Activated gamma-delta T cell (primary cell): ENCODE results near the gene LLCFC1.

Experiments used
- DNase-seq: peaks from one replicate; lab custom pipeline; 2025; lab: John Stamatoyannopoulos, UW

The LLCFC1 gene

DNA sequence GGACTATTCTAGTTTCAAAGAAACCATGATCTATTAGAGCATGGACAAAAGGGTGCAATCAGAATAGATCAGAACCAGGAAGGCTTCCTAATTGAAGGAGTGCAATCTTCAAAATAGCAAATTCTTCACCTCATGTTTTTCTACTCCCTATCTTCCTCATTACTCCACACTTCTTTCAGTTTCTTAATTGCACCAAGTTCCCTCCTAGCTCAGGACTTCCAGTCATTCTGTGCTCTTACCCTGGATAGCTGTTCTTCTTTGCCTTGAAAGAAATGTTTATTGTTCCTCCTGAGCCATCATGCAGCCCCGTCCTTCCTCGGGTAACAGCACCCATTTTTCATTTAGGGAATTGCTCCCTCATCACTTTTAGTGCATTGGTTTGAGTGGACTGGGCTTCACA is 28.8 kb upstream of the LLCFC1 start:
- DNase-seq = no peak

DNA sequence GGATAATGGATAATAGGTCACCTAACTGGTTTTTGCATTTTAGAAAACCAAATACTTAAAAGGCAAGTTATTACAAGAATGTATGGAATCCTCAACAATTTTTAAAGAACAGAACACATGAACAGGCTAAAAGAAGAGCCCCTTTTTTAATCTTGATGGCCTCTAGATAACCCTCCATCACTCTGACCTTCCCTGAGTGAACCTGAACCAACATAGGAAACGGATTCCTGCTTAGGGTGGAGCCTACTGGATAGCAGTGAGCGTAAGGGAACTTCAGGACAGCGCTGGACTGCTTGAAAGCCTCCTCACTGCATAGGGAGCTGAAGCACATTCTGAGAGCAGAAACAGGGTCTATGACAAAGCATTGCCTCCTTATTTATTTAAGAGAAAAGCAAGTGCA is 26.2 kb upstream of the LLCFC1 start:
- no peak for DNase-seq

- DNase-seq = no peak
Observed at GRCh38 chr7:142913566-142913965, 25.7 kb upstream of the LLCFC1 start.

DNA sequence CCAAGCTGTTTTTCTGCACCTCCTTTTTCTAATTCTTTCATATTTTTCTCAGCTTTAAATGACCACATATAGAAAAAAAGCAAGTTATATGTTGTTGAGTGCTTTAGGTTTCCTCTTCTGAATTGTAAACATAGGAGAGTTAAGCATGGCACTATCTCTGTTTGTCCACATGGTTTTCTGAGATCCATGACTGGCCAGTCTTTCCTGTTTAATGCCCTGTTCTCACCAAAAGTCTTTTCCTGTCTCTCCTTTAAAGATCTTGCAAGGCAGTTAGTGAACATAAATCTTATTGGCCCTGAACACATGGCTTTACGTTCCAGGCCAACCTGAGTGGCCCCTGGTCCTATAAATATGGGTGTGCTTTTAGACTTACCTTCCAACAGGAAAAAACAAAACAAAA is 25.2 kb upstream of the LLCFC1 start:
- DNase-seq = no peak

- DNase-seq = no peak
Observed at GRCh38 chr7:142915315-142915714, 24.0 kb upstream of the LLCFC1 start.

GRCh38 chr7:142916508-142916907 is 22.8 kb upstream of the LLCFC1 start:
- no peak for DNase-seq

DNA sequence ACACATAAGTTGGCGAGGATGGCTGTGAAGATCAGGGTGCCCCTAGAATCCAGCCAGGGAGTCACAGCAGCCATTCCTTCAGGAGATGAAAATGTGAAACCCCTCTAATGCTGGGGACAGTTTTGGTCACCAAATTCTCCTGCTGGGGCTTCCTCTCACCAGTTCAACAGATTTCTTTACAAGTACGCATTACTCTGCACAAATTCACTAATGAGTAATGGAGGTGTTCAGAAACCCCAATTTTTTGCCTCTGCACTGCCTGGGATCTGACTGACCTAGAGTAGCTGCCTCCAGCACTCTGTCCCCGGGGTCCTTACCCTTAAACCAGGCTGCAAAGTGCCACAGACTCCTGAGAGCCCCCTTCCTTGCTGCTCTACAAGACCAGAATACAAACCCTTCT is 21.8 kb upstream of the LLCFC1 start:
- DNase-seq = no peak

GRCh38 chr7:142918901-142919300 is 20.4 kb upstream of the LLCFC1 start:
- no peak for DNase-seq

GRCh38 chr7:142919656-142920055 is 19.6 kb upstream of the LLCFC1 start:
- DNase-seq = no peak

GRCh38 chr7:142923391-142923790 is 15.9 kb upstream of the LLCFC1 start:
- DNase-seq = no peak

DNA sequence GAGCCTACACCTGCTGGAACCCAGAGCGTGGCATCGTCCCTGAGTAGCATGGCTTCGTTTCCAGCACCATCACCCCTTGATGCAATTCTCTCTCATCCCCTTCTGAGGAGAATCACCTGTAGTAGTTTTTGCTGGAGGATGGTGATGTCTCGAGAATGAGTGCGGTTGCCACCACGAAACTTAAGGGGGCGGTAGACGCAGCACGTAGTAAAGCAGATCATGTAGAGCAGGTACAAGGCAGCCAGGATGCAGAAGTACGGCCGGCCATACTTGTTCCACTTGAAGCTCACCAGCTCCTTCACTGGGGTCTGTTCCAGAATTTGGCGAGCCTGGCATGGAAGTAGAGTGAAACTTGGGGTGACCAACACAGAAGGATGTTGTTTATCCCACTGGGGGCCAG is 13.9 kb upstream of the LLCFC1 start:
- DNase-seq = no peak

- DNase-seq = no peak
Observed at GRCh38 chr7:142927085-142927745, 12.1 kb upstream of the LLCFC1 start.

DNA sequence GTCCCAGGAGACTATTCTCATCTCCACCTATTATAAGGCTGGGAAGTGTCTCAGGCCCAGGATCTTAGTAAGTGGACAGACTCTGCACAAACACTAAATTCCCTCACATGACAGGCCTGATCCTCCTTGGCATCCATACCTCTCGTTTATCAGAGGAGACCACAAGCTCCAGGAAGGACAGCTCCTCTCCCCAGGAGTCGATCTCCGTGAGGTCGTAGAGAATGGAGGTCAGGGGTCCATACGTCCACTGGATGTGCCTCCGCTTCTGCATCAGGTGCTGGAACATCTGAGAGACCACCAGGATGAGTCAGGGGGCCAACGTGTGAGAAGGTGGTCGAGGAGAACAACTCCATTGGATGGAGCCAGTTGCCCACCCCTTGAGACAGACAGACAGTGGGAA is 11.3 kb upstream of the LLCFC1 start:
- no peak for DNase-seq

GRCh38 chr7:142930126-142930730 is 9.1 kb upstream of the LLCFC1 start:
- no peak for DNase-seq

DNA sequence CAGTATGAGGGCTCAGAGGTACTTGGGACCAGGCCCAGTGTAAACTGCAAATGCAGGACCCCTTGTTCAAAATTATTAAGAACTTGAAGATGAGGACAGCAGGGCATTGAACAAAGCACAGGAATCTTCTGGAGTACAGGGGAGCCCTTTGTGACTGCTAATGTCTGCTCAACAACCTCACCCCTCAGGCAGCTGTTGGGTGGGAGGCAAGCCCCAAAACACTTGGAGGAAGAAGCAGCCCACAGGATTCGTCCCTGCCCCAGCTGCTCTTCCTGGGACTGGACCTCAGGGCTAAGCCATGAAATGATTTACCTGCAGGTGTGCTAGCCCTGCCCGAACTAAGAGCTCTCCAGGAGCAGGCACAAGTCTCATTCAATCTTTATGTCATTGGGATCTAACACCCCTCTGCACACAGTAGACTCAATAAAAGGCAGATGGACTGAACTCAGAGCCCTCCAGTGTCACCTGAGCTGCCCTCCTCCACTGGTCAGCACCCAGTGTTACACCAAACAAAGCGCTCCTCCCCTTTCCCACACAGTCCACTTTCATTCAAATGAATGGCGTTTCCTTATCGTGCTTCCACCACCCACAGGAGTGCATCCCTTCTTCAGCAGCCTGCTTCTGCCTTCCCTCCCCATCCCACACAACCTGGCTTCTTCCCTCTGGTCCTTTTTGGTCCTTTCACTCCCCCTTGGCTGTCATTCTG is 6.7 kb upstream of the LLCFC1 start:
- DNase-seq = no peak

- no peak for DNase-seq
Observed at GRCh38 chr7:142933092-142933475, 6.2 kb upstream of the LLCFC1 start.

DNA sequence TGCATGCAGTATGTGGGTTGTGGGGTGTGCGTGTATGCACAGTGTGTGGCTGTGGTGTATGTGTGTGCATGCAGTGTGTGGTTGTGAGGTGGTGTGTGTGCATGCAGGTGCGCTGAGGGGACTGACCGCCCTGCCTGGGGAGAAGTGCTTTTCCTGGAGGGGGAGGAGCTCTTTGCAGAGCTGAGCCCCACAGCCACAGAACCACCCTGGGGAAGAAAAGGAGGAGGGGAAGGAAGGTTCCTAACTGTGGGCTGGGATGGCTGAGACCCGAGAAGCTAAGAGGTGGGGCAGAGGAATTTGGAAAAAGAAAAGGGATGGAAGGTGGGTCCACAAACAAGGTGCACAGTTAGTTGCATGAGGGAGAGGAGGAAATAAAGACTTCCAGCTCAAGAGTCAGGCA is 5.7 kb upstream of the LLCFC1 start, which contains the start of gene TRPV5:
TSS of gene TRPV5 (minus strand) at position 123 of the 400 bp plus-strand sequence. CDS start 287 bp downstream, outside the sequence.
- no peak for DNase-seq

- no peak for DNase-seq
Observed at GRCh38 chr7:142934056-142934455, 5.2 kb upstream of the LLCFC1 start.

DNA sequence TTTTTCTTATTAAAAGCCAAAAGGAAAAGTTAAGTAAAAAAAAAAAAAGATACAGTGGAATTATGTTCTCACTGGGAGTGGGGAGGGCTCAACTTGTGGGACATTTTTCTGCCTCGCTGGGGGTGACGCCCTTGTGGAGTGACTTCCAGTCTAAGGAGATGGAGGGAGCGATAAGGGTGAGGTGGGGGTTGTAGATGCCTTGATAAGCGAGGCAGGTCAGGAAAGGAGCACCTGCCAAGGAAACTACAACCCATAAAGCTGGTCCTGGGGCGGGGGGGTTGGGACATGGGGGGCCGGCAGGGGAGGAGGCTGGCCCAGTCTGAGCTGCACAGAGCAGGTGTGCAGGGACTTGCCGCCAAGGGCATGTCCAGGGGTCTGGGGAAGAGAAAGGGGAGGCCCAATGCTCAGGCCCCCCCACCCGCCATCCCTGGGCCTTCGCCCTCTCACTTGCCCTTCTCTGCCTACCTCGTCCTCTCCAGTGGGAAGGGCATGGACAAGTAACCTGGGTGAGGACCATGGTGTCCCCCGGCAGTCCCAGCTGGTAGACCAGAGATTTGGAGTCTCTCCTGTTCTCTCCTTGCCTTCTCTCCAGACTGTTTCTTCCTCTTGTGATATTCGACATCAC is 3.2 kb upstream of the LLCFC1 start:
- no peak for DNase-seq

DNA sequence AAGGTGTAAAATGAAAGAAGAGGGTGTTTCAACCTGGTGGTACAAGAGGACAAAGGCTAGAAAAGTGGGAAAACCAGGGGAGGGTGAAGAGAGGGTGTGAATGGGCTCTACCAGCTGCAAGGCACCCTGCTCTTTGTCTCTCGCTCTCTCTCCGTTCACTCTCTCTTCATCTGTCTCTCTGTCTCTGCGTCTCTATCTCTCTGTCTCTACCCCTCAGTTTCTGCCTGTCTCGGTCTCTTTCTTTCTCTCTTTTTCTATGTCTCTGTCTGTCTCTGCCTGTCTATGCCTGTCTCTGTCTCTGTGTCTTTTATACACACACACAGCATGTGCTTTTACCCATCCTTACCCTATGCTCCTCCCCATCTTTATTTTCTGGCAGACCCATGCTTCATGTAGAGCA is 673 bp upstream of the LLCFC1 start:
- DNase-seq = no peak

GRCh38 chr7:142940966-142941535 is 1.8 kb downstream of the LLCFC1 start:
- no peak for DNase-seq

DNA sequence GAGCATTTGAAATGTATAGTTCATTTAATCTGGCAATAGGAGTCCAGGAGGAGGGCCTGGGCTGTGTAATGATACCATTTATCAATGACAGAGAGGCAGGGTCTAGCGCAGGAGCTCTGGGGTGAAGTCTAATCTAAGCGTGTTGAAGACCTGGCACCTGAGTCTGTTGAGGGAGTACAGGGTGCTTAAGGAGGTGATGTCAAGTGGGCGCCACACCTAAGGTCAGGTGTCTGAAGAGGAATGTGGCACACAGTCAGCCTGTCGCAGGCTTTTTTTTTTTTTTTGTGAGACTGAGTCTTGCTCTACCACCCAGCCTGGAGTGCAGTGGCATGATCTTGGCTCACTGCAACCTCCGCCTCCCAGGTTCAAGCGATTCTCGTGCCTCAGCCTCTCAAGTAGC is 2.3 kb downstream of the LLCFC1 start:
- no peak for DNase-seq

DNA sequence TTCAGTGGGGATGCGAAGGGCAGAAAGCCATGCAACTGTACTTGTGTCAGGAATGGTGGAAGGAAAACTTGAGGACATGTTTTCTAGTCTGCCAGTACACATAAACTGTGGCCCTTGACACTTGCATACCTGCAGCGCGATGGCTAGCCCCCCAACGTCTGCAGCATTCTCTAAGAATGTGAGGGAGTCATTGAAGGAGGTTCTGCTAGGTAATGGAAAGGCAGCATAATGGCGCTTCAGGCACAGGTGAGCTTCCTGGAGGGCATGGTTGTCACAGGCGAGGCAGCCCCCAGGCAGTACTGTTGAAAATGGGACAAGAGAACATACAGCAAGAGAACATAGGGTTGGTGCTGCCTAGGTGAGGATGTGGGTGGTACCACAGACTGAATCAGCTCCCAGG is 3.5 kb downstream of the LLCFC1 start:
- DNase-seq = no peak
